Measurements from ENCODE around the gene CHST6.
"Not testable (repeated sequence)": the region's sequence is repeated elsewhere in the genome, so short reads cannot be mapped to it uniquely, and the experiment has no call there.

Gene CHST6

GRCh38 chr16:75443298-75443697, 51.9 kb downstream of the CHST6 start:
- DNase-seq (ENCODE audit: low read depth, low spot score) = no peak

GRCh38 chr16:75433732-75434413, 61.4 kb downstream of the CHST6 start:
- DNase-seq (ENCODE audit: low read depth, low spot score) = peak; percentile 95

GRCh38 chr16:75432828-75433731, 62.2 kb downstream of the CHST6 start, which contains the start of gene CFDP1:
TSS of gene CFDP1 (minus strand) at chr16:75433503. CDS start at chr16:75433352, 151 bp downstream.
- peak; percentile 98 for DNase-seq (ENCODE audit: low read depth, low spot score)

- no peak for DNase-seq (ENCODE audit: low read depth, low spot score)
These were observed 65.4 kb downstream of the CHST6 start for GRCh38 chr16:75429621-75430403.

GRCh38 chr16:75426524-75426923, 68.7 kb downstream of the CHST6 start:
- DNase-seq (ENCODE audit: low read depth, low spot score) = not testable (repeated sequence)

- peak; percentile 14 for DNase-seq (ENCODE audit: low read depth, low spot score)
These were observed 71.0 kb downstream of the CHST6 start for GRCh38 chr16:75424105-75424762.

GRCh38 chr16:75423723-75424104, 71.5 kb downstream of the CHST6 start:
- DNase-seq (ENCODE audit: low read depth, low spot score) = peak; percentile 16
